GM21717 (cell line): Measurements from ENCODE around the gene PSTK.

Experiments
- ATAC-seq: cut with Tn5 transposase; IDR thresholded peaks from one replicate; pipeline ENCODE4 v1.9.1; 2021; ENCODE audit warnings: mild to moderate bottlenecking, moderate library complexity; ENCODE audit not compliant: unreplicated experiment

The PSTK gene

GRCh38 chr10:123018531-123018930 lies 38.3 kb downstream of the PSTK start:
- no peak for ATAC-seq

GRCh38 chr10:123019264-123019663 lies 39.1 kb downstream of the PSTK start:
- no peak for ATAC-seq

GRCh38 chr10:123019941-123020703 lies 39.9 kb downstream of the PSTK start:
- no peak for ATAC-seq

GRCh38 chr10:123021517-123021916 lies 41.3 kb downstream of the PSTK start:
- ATAC-seq, result no peak

GRCh38 chr10:123024540-123024939 lies 44.3 kb downstream of the PSTK start:
- no peak for ATAC-seq

GRCh38 chr10:123026302-123026701 lies 46.1 kb downstream of the PSTK start:
- no peak for ATAC-seq

GRCh38 chr10:123027861-123028260 lies 47.7 kb downstream of the PSTK start:
- ATAC-seq, result no peak

GRCh38 chr10:123031124-123031523 lies 50.9 kb downstream of the PSTK start:
- ATAC-seq, result no peak

- ATAC-seq, result no peak
These were observed 54.1 kb downstream of the PSTK start for GRCh38 chr10:123034332-123034731.

- no peak for ATAC-seq
These were observed 55.4 kb downstream of the PSTK start for GRCh38 chr10:123035467-123036086.

- ATAC-seq, result peak; percentile 49
These were observed 58.8 kb downstream of the PSTK start for GRCh38 chr10:123038782-123039631.

- ATAC-seq, result peak; percentile 24
These were observed 59.4 kb downstream of the PSTK start for GRCh38 chr10:123039632-123039930.
